GM12874 (cell line): ENCODE results near the gene LMAN2L.

ENCODE experiments used
- CTCF ChIP-seq: IDR thresholded peaks from 2 replicates; pipeline ENCODE4 v1.5.1; 2011; ENCODE audit warnings: low read depth, mild to moderate bottlenecking, control low read depth, low read length, moderate library complexity; ENCODE audit not compliant: insufficient read depth

LMAN2L gene

GRCh38 chr2:96739076-96739632 is 710 bp downstream of the LMAN2L start:
- no peak for TF ChIP-seq CTCF

- TF ChIP-seq CTCF, result no peak
Observed at GRCh38 chr2:96737831-96738230, 2.0 kb downstream of the LMAN2L start.

GRCh38 chr2:96737251-96737650 is 2.6 kb downstream of the LMAN2L start:
- TF ChIP-seq CTCF, result no peak

GRCh38 chr2:96734880-96735583 is 4.8 kb downstream of the LMAN2L start:
- no peak for TF ChIP-seq CTCF

GRCh38 chr2:96733931-96734330 is 5.9 kb downstream of the LMAN2L start:
- TF ChIP-seq CTCF, result no peak

- no peak for TF ChIP-seq CTCF
Observed at GRCh38 chr2:96730212-96730611, 9.7 kb downstream of the LMAN2L start.

- no peak for TF ChIP-seq CTCF
Observed at GRCh38 chr2:96729748-96730147, 10.1 kb downstream of the LMAN2L start.
